HG03378 (cell line): Measurements from ENCODE around the gene VPS13D.
"Not testable (repeated sequence)": the region's sequence is repeated elsewhere in the genome, so short reads cannot be mapped to it uniquely, and the experiment has no call there.

Experiments used
- ATAC-seq: cut with Tn5 transposase; IDR thresholded peaks from one replicate; pipeline ENCODE4 v1.9.1; 2021; ENCODE audit warnings: mild to moderate bottlenecking, moderate library complexity; ENCODE audit not compliant: unreplicated experiment

The VPS13D gene

DNA sequence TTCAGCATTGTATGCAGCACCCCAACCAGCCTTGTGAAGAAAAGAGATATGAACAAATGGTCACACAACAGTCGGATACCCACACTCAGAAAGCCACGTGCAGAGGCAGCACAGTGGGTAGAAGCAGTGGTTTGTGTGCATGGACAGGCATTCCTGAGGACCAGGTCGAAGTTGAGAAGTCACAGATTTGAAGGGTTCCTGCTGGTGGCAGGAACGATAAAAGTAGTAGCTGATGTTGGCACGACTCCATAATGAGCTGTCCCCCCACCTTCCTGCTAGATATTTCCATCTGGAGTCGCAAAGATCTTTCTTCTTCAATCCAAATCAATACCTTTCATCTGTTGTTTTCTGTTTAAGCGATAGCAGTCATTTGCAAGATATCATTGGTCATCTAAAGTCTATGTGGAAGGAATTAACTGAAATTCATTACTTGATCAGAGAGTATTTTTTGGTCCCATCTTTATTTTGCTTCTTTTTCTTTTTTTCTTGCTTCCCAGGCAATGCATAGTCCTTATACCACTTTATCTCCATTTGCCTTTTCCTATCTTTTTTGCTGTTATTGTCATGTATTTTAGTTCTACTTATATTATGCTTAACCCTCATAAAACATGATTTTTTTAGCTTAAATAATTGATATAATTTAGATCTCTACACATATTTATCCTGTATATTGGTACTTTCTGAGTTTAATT lies 211.7 kb downstream of the VPS13D start:
- no peak for ATAC-seq

DNA sequence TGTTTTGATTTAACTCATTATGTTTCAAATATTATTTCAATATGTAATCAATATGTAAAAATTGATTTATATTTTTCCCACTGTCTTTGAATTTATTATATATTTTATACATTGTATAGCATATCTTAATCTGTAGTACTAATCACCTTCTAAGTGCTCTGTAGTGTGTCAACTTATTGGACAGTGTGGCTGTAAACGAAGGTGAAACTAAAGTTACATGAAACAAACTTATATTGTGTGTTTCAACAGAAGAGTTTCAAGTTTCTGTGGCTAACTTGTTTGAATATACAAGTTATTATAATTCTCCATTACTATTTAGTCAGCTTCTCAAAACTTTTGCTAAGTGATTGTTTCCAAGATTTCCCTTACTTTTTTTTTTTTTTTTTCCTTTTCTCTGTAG lies 212.4 kb downstream of the VPS13D start:
- no peak for ATAC-seq

DNA sequence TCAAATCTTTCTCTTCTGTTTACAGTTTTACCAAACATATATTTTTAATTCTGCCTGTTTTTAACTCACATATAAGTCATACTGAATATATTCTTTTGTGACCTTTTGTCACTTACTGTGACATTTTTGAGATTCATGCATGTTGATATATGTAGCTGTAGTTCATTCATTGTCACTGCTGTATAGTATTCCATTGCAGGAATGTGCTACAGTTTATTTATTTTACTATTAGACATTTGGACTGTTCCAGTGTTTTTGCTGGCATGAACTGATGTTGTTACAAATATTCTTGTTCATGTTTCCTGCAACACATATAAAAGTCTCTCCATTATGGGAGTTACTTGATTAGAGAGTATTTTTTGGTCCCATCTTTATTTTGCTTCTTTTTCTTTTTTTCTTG lies 213.3 kb downstream of the VPS13D start:
- no peak for ATAC-seq

DNA sequence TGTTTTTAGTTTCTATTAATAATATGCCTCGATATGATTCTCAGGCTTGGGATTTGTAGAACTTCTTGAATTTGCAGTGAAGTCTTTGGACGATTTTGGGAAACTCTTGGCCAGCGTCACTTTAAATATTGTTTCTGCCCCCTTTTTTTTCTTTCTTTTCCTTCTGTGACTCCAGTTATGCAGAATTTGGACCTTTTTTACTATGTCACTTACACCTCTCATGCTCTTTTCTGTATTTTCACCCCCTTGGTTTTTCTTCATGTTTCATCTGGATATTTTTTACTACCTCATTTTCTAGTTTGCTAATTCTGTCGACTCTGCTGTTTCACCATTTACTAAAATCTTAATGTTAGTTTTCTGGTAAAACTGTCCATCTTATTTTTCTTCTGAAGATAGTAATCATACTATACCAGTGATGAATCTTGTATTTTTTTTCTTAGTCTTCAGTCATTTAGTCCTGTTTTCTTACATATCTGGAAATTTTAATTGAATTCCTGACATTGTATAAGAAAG lies 214.6 kb downstream of the VPS13D start:
- no peak for ATAC-seq

DNA sequence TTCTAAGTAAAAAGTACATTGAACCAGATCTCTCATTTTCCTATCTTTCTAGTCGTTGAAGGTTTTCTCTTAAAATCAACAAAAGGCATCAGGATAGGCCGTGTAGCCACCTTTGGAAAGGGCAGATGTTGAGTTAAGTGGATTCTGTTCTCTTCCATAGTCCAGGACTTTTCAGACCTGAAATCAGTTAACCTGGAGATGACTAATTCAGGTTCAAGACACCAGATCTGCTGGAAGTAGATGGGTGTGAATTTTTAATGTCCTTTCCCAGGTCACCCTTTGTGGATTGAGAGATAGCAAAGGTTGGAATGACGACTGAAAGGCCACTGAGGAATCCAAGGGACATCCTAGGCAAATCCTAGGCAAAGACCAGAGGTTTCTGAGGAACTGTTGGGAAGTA lies 215.4 kb downstream of the VPS13D start:
- no peak for ATAC-seq

DNA sequence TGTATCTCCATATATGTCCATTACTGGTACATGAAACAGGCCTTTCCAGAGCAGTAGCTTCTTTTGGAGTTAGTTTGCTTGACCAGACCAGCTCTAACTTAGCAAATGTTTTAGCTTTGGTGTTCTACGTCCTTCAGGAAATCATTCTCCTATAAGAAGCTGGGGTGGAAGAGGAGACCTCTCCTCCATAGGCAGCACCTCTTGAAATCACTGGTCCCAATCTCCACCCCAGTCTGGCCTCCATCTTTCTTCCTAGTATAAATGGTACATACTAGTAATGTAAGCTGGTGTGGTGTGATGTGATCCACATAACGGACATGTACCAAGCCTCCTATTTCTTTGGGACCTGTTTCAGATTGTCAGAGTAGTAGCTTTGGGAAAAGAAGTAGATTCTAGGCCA lies 216.8 kb downstream of the VPS13D start:
- ATAC-seq = no peak

DNA sequence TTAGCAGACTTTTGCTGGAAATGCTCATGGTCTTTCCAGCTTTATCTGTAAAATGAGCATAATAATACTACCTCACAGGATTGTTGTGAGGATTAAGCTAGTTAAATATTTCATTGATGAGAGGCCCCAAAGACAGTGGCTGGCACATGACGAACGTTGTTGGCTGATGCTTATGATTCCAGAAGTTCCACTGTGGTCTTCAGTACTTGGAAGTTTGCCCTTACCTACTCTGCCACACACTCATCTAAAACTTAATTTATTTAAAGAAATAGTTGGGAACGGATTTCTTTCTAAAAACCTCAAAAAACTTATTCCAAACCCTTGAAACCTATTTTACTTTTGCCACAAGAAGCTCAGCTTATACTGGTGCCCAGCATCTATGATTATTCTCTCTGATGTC lies 217.5 kb downstream of the VPS13D start:
- ATAC-seq = no peak

DNA sequence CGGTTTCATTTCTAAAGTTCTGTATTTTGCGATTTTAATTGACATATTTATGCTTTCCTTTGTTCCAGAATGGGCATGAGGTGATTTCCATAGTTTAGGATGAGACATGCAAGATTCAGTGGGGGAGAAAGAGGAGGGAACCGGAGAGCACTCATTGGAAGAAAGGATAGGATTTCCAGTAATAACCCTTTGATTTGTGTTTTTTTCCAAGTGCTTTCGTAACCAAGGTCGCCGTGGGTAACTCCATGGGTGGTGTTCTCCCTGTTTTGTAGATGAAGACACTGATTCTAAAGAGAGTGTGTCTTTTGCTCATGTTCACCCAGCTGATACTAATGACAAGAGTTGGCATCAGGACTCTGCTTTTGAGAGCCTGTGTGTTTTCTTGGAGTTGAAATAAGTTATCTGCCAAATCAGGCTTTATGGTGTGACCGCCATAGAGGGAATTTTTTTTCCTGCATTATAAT lies 218.1 kb downstream of the VPS13D start:
- no peak for ATAC-seq

DNA sequence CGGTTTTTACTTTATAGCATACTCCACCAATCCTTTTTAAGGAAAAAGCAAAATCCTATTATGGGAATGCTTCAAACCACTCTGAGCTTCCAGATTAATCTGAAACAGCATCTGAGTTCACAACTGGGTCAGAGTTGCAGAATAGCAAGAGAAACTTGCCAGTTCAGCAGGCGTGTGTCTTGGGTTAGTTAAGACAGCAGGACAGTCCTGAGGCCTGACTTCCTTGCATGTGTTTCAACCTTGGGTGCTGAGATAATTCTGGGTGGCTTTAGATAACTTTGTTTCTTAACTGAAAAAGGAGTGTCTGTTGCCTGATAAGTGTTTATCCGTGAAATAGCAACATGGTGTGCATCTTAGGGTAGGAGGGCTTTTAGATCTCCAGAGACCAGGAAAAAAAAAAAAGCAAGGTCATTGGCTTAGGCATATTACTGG lies 218.9 kb downstream of the VPS13D start:
- no peak for ATAC-seq

DNA sequence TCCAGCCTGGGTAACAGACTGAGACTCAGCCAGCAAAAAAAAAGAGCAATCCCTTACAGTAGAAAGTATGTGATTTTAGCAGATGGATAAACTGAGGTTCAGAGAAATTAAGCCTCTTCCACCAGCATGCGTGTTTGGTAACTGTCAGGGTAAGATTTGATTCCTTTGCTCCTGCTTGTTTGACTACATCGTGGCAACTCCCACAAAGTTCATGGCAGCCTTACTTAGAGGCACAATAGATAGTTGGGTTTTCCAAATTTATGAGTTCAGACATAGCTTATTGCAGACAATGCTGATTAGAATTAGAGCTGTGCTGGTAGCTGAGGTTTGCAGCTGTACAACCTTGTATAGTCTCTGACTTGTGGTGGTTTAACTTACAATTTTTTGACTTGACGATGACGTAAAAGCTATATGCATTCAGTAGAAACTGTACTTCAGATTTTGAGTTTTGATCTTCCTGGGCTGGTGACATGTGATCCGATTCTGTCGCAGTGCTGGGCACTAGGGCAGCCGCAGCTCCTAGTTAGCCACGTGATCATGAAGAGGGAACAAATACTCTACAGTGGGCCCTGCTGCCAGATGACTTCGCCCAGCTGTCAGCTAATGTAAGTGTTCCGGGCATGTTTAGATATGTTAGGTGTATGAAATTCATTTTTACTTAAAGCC lies 220.4 kb downstream of the VPS13D start:
- no peak for ATAC-seq

DNA sequence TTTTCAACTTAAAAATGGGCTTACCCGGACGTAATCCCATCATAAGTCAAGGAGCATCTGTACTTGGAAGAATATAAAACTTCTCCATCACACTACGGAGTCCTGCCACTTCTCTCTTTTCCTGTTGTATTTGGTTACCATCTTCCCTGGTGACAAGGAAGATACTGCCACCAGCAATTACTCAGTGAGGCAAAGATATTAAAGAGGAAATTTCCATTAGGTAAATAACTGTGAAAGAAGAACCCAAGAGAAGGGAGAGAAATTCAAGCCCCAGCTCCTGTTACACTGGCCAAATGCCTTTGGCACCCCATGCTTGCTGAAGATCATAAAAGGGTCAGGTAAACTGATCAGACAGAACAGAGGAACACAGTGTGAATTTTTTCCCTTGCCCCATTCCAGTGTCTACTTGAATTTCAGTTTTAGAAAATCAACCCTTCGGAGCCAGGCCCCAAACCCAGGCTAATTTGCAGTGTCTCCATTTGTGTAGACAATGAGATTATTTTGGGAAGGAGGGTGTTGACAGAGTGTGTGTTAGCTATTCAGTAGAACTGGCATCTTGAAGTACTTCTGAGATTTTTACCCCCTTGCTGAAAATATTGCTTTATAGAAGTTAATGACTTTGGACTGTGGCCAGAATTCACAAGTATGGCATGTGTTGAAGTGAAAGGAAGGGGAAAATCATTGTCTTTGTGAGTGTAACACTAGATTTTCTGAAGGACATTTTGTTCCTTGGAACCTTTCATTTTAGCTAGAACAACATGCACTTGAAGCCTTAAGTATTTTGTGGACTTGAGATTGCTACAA lies 221.1 kb downstream of the VPS13D start:
- ATAC-seq = no peak

DNA sequence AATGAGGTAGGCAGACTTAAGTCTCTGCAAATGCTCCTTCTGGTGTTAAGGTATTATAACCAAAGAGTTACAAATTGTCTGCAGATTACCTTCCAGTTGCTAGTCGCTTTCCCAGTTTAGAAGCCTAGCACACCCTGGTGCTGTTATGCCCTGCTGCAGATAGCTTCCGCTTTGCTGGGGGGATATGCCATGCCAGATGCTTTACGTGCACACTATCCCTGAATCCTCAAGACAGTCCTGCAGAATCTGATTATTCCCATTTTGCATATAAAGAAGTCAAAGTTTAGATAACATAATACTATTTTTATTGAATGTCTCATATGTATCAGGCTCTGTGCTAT lies 221.7 kb downstream of the VPS13D start:
- no peak for ATAC-seq

DNA sequence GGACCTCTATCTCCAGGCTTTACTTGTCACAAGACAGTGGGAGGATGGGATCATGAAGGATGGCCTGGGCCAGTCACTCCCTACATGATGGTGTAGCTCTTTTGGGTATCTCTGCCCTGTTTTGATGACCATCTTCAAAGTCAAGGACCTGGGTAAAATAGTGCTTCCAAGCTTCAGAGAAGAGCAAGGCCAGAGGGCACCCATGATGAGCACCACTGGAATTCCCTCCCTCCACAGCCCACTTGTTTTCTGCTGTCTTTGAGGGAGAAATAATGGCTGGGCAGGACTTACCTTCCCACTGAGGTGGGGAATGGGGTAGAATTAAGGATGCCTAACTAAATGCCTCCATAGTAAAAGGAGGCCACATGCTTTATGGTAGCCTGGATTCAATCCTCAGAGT lies 222.4 kb downstream of the VPS13D start:
- no peak for ATAC-seq

DNA sequence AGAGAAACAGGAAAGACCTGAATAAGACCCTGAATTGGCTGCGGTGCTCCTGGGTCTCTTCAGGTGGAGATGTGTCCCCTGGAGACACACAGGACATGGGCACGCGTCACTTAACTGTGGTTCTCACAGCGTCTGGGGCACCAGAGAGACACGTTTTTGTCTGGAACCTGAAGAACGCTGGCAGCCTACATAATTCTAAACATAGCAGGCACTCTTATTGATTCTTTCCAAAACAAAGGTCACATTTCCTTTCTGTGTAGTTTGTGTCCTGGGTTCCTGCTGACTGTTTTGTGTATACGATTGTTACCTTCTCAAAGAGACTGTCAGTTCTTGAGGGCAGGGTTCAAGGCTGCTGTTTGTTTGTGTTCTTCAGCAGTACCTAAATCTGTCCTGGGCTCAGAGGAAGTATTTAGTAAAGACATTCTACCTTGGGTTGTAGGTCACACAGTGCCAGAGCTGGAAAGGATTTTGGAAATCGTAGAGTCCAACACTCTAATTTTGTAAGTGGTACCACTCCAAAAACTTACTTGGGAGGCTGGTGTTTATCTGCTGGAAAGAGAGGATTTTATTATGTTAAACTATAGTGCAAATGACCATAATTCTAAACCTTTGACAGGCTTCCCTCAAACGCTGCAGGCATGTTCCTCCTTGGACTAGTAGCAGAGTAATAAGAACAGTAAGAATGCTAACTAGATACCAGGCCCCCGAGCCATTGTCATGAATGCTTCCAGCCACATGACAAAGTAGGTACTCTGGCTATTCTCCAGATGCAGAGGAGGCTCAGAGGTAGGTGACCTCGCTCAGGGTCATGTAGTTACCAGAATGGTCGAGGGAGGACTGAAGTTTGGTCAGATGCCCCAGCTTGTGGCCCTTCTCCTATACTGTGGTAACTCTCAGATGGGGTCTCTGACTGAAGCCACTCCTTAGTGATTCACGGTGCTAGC lies 223.8 kb downstream of the VPS13D start:
- no peak for ATAC-seq

DNA sequence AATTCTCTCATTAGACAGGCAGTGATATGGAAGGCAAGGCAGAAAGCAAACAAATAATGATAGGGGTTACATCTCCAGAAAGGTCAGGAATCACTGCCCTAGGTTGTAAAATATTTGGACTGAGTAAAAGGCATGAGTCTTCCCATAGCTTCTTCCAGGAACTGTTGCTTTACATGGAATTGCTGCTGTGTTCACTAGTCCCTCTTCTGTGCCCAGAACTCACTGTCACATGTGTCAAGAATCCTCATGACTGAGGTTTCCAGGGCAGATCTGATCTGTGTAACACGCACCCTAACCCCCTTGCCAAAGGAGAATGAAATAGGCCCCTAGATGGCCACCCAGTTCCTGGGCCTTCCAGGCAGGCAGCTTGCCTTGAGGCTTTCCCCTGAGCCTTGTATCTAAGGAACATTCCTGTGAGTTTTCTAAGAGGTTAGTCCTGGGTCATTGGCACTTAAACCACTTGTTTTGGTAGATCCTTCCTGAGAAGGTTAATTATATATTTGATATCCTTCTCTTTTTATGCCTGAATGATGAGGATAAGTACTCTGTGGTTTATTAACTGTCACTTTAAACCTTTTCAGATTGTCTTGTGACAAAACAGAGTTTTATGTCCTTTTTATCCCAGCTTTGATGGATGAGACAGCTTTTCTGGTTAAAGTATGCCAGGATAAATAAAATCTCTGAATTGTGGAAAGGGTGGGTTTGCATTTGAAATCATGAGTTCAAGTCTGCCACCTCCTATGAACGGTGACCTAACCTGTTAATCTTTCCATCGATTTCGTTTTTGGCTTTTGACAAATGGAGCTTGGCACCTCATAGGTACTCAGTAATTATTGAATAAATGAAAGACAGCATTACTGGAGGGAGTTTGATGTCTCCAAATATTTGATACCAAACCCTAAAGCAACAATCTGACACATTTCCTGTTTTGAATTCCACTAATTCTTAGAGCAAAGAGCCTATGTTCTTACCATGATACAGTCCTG lies 224.9 kb downstream of the VPS13D start:
- ATAC-seq = no peak

DNA sequence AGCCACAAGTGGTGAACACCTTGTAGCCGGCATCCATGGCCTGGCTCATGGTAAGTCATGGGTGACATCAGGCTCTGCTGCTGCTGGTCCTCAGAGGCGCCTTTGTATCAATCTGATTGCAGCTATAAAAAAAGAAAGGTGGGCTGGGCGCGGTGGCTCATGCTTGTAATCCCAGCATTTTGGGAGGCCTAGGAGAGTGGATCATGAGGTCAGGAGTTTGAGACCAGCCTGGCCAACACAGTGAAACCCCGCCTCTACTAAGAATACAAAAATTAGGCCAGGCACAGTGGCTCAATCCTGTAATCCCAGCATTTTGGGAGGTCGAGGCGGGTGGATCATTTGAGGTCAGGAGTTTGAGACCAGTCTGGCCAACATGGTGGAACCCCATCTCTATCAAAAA lies 226.3 kb downstream of the VPS13D start:
- not testable (repeated sequence) for ATAC-seq

DNA sequence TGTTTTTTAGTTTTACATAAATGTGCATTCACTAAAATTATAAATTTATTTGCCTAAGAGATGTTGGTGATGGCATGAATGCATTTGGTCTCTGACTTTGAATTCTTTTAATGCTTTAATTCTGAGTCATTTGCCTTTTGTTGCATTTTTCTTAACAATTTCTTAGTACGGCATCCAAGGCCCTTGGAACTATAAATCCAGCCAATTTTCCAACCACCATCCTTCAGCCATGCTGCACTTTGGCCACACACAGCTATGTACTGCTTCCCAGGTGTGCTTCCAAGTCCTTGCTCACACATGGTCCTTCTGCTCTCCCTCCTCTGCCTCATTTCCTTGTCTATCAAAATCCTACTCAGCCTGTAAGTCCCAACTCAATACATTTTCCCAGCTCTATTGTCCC lies 227.1 kb downstream of the VPS13D start:
- ATAC-seq = no peak

DNA sequence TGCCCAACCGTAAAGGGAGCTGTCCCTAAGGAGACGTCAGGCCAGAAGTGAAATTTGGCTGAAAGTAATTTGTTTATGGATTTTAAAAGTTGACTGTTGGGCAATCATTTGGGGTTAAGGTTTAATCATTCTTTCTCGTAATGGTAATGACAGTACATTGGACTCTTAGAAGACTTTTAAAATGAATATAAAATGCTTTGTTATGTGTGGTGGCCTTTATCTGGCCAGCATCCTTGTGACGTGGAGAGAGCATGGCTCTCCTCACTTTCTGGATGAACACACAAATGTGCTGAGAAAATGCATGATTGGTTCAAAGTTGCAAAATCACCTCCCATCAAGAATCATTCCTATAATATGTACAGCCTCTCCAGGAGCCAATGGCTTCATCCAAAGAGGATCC lies 227.9 kb downstream of the VPS13D start:
- no peak for ATAC-seq

DNA sequence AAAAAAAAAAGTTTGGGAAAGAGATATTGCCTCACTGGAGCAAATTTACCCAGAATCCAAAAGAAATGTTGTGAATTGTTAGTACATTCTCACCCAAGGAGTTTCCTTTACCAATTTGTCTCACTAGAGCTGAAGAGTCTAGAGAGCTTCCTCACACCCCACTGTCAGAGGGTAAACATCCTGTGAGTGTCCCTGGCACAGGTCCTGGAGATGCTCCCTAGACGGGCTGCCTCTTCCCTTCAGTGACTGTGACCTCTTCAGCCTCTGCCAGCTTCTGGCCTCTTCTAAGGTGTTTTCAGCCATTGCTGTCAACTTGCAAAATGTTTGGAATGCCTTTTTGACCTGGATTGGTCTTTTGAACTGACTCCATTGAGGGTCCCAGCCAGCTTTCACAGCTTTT lies 228.7 kb downstream of the VPS13D start:
- ATAC-seq = no peak
